ENCODE data around the gene C3orf18. TPM values are rescaled to one million over a fixed set of nuclear protein-coding genes. Genes with fewer than 3 reads are reported as not detected.

Gene C3orf18
- total and polyA plus RNA-seq, 9 of the 15 experiments (the other 6 are each of a cell fraction or from before 2014, with no cell fraction given): 0.01 to 2.3 (median 0.94) TPM

DNA sequence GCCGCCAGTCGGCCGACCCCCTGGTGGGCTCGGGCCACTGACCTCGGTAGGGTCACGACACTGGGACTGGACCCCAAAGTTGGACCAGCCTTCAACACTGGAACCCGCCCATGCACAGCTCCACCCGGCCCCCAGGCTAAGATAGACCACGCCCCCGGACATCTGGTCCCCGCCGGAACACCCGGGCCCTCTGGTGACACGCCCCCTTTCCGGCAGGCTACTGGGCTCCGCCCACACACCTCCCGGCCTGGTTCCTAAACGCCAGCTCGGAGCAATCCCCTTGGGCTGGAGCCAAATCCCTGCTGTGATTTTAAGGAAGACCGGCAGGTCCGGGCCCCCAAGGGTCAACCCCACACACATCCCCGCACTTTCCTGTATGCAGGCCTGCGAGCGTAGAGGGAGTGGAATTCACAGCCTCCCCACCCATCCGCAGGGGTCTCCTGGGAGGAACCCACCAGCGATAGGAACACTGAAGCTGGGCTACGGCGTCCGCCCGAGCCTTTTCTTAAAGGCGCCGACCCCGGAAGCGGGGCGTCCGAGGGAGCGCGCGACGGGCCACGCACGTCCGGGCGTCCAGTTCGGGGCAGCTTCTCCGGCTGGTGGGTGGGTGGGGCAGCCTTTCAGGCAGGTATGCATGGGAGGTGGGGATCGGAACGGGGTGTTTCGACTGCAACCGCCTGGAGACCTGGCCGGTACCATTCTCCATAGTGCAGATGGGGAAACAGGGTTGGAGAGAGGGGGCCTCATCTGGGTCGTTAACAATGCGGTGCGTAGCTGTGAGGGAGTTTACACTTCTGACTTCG is 1.6 kb upstream of the C3orf18 start, which contains the start of gene HEMK1 (continued):
- TF ChIP-seq, protein P1, sequence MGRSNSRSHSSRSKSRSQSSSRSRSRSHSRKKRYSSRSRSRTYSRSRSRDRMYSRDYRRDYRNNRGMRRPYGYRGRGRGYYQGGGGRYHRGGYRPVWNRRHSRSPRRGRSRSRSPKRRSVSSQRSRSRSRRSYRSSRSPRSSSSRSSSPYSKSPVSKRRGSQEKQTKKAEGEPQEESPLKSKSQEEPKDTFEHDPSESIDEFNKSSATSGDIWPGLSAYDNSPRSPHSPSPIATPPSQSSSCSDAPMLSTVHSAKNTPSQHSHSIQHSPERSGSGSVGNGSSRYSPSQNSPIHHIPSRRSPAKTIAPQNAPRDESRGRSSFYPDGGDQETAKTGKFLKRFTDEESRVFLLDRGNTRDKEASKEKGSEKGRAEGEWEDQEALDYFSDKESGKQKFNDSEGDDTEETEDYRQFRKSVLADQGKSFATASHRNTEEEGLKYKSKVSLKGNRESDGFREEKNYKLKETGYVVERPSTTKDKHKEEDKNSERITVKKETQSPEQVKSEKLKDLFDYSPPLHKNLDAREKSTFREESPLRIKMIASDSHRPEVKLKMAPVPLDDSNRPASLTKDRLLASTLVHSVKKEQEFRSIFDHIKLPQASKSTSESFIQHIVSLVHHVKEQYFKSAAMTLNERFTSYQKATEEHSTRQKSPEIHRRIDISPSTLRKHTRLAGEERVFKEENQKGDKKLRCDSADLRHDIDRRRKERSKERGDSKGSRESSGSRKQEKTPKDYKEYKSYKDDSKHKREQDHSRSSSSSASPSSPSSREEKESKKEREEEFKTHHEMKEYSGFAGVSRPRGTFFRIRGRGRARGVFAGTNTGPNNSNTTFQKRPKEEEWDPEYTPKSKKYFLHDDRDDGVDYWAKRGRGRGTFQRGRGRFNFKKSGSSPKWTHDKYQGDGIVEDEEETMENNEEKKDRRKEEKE (IDR thresholded peaks at IDR 0.05; ENCODE audit: borderline replicate concordance in 1 of 2, control insufficient read depth in 1 of 2, low read depth in 2 of 2, low read length in 1 of 2): peak in 1 of 2 experiments; percentile 89; a peak in 2 of 4 replicates
- TF ChIP-seq ZNF830 (CRISPR knock-in tag; IDR thresholded peaks at IDR 0.05) (no peak), ZNF436 (CRISPR knock-in tag; IDR thresholded peaks at IDR 0.05) (no peak), ZNF79 (CRISPR knock-in tag; IDR thresholded peaks at IDR 0.05; ENCODE audit: low read depth) (no peak), GABPA (tag; conservative IDR thresholded peaks at IDR 0.05; ENCODE audit: low read depth) (peak; percentile 99), CSDE1 (IDR thresholded peaks at IDR 0.05) (peak in 1 of 2 experiments; percentile 22; a peak in 1 of 4 replicates), MTA3 (IDR thresholded peaks at IDR 0.05; ENCODE audit: borderline replicate concordance) (peak; percentile 95), FIP1L1 (IDR thresholded peaks at IDR 0.05; ENCODE audit: low read depth, low read length, poor library complexity, severe bottlenecking) (peak; percentile 37), POLR2A (conservative IDR thresholded peaks at IDR 0.05) (peak; percentile 57), LEF1 (IDR thresholded peaks at IDR 0.05) (no peak), MCM2 (IDR thresholded peaks at IDR 0.05; ENCODE audit: low read depth) (no peak), ZNF316 (IDR thresholded peaks at IDR 0.05) (no peak), SRSF1 (IDR thresholded peaks at IDR 0.05; ENCODE audit: low read depth, low read length) (no peak), NEUROD1 (IDR thresholded peaks at IDR 0.05; ENCODE audit: borderline replicate concordance, low read depth, low read length, partially characterized antibody) (peak; percentile 70), TEAD1 (CRISPR knock-in tag; IDR thresholded peaks at IDR 0.05) (0 out of 4 replicates have a peak, but pooled peaks of 1 of the 2 experiments have one; percentile 6), BRF1 (IDR thresholded peaks at IDR 0.05; ENCODE audit: borderline replicate concordance, extremely low read depth, insufficient read length) (no peak), GTF2A2 (tag; IDR thresholded peaks at IDR 0.05) (peak; percentile 89)
- TF ChIP-seq, protein P2, sequence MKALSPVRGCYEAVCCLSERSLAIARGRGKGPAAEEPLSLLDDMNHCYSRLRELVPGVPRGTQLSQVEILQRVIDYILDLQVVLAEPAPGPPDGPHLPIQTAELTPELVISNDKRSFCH (CRISPR knock-in tag; IDR thresholded peaks at IDR 0.05): no peak
- TF ChIP-seq, protein P2 (tag; IDR thresholded peaks at IDR 0.05): 0 out of 2 replicates have a peak, but pooled peaks have one; percentile 43
- TF ChIP-seq, protein P3, sequence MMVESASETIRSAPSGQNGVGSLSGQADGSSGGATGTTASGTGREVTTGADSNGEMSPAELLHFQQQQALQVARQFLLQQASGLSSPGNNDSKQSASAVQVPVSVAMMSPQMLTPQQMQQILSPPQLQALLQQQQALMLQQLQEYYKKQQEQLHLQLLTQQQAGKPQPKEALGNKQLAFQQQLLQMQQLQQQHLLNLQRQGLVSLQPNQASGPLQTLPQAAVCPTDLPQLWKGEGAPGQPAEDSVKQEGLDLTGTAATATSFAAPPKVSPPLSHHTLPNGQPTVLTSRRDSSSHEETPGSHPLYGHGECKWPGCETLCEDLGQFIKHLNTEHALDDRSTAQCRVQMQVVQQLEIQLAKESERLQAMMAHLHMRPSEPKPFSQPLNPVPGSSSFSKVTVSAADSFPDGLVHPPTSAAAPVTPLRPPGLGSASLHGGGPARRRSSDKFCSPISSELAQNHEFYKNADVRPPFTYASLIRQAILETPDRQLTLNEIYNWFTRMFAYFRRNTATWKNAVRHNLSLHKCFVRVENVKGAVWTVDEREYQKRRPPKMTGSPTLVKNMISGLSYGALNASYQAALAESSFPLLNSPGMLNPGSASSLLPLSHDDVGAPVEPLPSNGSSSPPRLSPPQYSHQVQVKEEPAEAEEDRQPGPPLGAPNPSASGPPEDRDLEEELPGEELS (CRISPR knock-in tag; IDR thresholded peaks at IDR 0.05; ENCODE audit: borderline replicate concordance): 0 out of 2 replicates have a peak, but pooled peaks have one; percentile 65
- TF ChIP-seq, protein P4, sequence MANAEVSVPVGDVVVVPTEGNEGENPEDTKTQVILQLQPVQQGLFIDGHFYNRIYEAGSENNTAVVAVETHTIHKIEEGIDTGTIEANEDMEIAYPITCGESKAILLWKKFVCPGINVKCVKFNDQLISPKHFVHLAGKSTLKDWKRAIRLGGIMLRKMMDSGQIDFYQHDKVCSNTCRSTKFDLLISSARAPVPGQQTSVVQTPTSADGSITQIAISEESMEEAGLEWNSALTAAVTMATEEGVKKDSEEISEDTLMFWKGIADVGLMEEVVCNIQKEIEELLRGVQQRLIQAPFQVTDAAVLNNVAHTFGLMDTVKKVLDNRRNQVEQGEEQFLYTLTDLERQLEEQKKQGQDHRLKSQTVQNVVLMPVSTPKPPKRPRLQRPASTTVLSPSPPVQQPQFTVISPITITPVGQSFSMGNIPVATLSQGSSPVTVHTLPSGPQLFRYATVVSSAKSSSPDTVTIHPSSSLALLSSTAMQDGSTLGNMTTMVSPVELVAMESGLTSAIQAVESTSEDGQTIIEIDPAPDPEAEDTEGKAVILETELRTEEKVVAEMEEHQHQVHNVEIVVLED (CRISPR knock-in tag; IDR thresholded peaks at IDR 0.05): peak; percentile 62
